Activated naive CD4-positive, alpha-beta T cell treated with anti-CD3 and anti-CD28 coated beads, Interleukin-2, amount 50 U/mL, for 72 hours (primary cell): ENCODE data around the gene HDAC7. TPM values are rescaled to one million over a fixed set of nuclear protein-coding genes. Genes with fewer than 3 reads are reported as not detected.
"Not testable (repeated sequence)": the region's sequence is repeated elsewhere in the genome, so short reads cannot be mapped to it uniquely, and the experiment has no call there.

Experiments used
- ATAC-seq, 2 donors: fragments of 150-1000 bp; cut with Tn5 transposase; 2 replicates each; pipeline ENCODE4 v1.10.0; 2021; ENCODE audit warnings: mild to moderate bottlenecking in 2 of 2, moderate library complexity in 2 of 2
- DNase-seq, 2 donors: peaks; one replicate each; pipeline ENCODE4 v3.0.0; 2021 to 2022; ENCODE audit warnings: low spot score in 2 of 2
- H3K27ac Mint-ChIP-seq, 2 donors: one replicate each; pipeline ENCODE4 v1.8.0; 2022; ENCODE audit warnings: mild to moderate bottlenecking in 2 of 2, mixed read lengths in 2 of 2
- H3K36me3 Mint-ChIP-seq, 2 donors: one replicate each; pipeline ENCODE4 v1.8.0; 2022; ENCODE audit warnings: mixed read lengths in 2 of 2
- H3K9me3 Mint-ChIP-seq, 2 donors: one replicate each; pipeline ENCODE4 v1.8.0; 2022; ENCODE audit warnings: mixed read lengths in 2 of 2
- total RNA-seq, 2 donors: library from RNA; stranded (reverse); gene quantifications; one replicate each; pipeline ENCODE4 v1.2.3, GENCODE V29; 2022

Gene HDAC7
- total RNA-seq, 2 donors from 2014 or later = 285 to 334 TPM

DNA sequence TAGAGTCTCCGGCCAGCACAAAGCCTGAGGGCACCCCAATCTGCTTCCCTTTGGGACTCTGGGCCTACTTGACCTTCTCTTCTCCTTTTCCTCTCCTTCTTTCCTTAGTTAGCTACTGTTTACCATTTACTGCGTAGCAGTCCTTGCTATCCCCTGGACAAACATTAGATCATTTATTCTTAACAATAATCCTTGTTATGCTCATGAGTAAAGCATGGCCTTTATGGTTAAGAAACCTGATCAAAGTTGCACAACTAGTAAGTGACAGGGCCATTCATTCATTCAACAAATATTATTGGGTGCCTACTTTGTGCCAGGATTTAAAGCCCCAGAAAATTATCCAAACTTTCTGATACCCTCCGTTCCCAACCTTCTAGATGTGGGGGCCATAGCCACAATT, 3.2 kb upstream of the HDAC7 start:
- Mint-ChIP-seq H3K27ac (peak overlapping the region in 1 of 2 donors; percentile 95), H3K9me3 (no peaks in the 10 kb centered on the region), H3K36me3 (peaks cover 14 to 24% of the 10 kb centered on the region in 2 donors)
- ATAC-seq = no peak
- DNase-seq = no peak

GRCh38 chr12:47822401-47822800, 2.7 kb upstream of the HDAC7 start:
- no peak for ATAC-seq
- Mint-ChIP-seq H3K9me3 (no peaks in the 10 kb centered on the region), H3K27ac (peak overlapping the region in 1 of 2 donors; percentile 95), H3K36me3 (peaks cover 18 to 29% of the 10 kb centered on the region in 2 donors)
- no peak for DNase-seq

GRCh38 chr12:47821346-47821706, 1.6 kb upstream of the HDAC7 start:
- ATAC-seq = no peak
- no peak for DNase-seq
- H3K9me3 Mint-ChIP-seq = no peaks in the 10 kb centered on the region
- H3K36me3 Mint-ChIP-seq = peaks cover 24 to 39% of the 10 kb centered on the region in 2 donors
- peak overlapping the region; percentile 95 to 96 for H3K27ac Mint-ChIP-seq

DNA sequence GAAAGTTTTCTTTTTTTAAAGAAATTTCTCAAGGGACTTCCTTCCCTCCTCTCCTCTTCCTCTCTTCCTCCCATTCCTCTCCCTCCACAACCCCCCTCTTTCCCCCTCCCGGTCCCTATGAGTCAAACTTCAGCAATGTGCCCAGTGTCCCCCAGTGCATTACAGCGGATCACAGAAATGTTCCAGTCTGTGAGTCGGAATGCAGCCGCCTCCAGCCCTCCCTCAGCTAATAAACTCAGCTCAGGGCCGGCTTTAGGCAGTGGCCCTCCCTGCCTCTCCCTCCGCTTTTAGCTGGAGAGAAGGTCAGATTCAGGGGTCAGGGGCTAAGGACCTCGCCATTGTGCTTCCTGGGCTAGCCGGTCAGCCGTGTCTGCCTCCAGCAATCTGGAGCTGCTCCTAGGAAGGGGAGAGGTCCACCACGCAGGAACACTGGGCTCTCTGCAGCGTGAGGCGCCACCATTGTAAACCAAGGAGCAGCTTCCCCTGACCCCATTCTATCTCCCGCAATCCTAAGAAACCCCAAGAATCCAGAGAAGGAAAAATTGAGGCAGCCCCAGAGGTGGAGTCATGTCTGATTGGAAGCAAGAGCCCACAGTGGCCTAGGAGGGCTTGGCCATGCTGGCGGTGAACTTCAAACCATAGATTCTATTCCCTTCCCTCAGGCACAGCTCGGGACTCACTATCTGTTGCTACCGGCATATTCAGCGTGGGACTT, 1.1 kb upstream of the HDAC7 start:
- H3K9me3 Mint-ChIP-seq = no peaks in the 10 kb centered on the region
- ATAC-seq (no peak), DNase-seq (no peak)
- peaks cover 24 to 45% of the 10 kb centered on the region in 2 donors for H3K36me3 Mint-ChIP-seq
- H3K27ac Mint-ChIP-seq = peak overlapping the region; percentile 95 to 96

- ATAC-seq (peak; percentile 21 to 26), DNase-seq (peak; percentile 57 to 76)
- H3K27ac Mint-ChIP-seq = peak overlapping the region; percentile 95 to 100
- H3K36me3 Mint-ChIP-seq = peaks cover 33 to 59% of the 10 kb centered on the region in 2 donors
- peaks cover 0 to 4% of the 10 kb centered on the region in 2 donors for H3K9me3 Mint-ChIP-seq
Measured at GRCh38 chr12:47819138-47819895, 386 bp downstream of the HDAC7 start.

GRCh38 chr12:47818467-47819137, 1.1 kb downstream of the HDAC7 start:
- peak; percentile 51 to 77 for DNase-seq
- Mint-ChIP-seq H3K9me3 (peaks cover 0 to 4% of the 10 kb centered on the region in 2 donors), H3K27ac (peak overlapping the region; percentile 95 to 100), H3K36me3 (peaks cover 40 to 61% of the 10 kb centered on the region in 2 donors)
- ATAC-seq = peak; percentile 25 to 38

GRCh38 chr12:47818007-47818376, 1.7 kb downstream of the HDAC7 start:
- no peak for ATAC-seq
- peaks cover 0 to 4% of the 10 kb centered on the region in 2 donors for H3K9me3 Mint-ChIP-seq
- no peak for DNase-seq
- peak overlapping the region; percentile 95 to 100 for H3K27ac Mint-ChIP-seq
- H3K36me3 Mint-ChIP-seq = peaks cover 46 to 61% of the 10 kb centered on the region in 2 donors

GRCh38 chr12:47817272-47818006, 2.3 kb downstream of the HDAC7 start:
- peaks cover 0 to 4% of the 10 kb centered on the region in 2 donors for H3K9me3 Mint-ChIP-seq
- H3K36me3 Mint-ChIP-seq = peaks cover 46 to 59% of the 10 kb centered on the region in 2 donors

DNA sequence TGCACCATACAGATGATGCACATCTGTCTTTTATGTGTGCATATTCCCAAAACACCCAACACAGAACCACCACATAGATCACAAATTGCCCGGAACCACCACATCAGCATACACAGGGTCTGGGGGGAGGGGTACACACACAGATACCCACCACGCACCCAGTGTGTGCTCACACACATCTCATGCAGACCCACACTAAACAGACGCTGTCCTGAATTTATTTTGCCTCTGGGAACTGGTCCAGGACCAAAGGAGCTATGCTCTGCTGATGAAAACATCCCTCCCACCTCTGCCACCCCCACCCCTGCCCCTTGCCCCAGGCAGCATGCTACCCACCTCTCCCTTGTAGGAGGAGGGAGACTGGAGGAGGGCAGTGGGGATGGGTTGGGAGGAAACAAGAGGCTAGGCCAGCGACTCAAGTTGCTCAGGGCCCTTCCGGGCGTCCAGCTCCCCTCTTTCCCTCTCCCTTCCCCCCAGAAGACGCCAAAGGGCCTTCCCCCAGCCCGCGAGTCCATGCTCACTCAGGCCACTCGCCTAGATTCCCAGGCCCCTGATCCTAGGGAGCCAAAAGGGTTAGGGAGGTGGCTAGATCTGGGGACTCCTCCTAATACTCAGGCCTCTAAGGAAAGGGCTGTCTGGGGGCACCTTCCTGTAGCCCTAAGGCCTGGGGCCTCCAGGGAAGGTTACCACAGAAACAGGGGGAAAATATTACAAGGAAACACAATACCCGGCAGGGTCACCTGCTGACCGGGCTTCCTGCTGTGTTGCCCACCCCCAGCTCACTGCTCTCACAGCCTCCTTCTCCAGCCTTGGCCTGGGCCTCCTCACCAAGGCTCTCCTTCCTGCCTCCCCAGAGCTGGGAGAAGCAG, 3.1 kb downstream of the HDAC7 start:
- DNase-seq = no peak
- ATAC-seq = no peak
- H3K9me3 Mint-ChIP-seq = peaks cover 0 to 4% of the 10 kb centered on the region in 2 donors
- H3K27ac Mint-ChIP-seq = peak overlapping the region; percentile 99 to 100
- H3K36me3 Mint-ChIP-seq = peaks cover 46 to 60% of the 10 kb centered on the region in 2 donors

More at GRCh38 chr12:47817272-47818006, 2.3 kb downstream of the HDAC7 start:
- no peak for ATAC-seq
- no peak for DNase-seq
- peak overlapping the region; percentile 95 to 100 for H3K27ac Mint-ChIP-seq

GRCh38 chr12:47815447-47815846, 4.3 kb downstream of the HDAC7 start:
- ATAC-seq, H3K9me3 Mint-ChIP-seq, DNase-seq: not testable (repeated sequence)
- Mint-ChIP-seq H3K27ac (peak overlapping the region; percentile 99 to 100), H3K36me3 (peaks cover 45 to 72% of the 10 kb centered on the region in 2 donors)

DNA sequence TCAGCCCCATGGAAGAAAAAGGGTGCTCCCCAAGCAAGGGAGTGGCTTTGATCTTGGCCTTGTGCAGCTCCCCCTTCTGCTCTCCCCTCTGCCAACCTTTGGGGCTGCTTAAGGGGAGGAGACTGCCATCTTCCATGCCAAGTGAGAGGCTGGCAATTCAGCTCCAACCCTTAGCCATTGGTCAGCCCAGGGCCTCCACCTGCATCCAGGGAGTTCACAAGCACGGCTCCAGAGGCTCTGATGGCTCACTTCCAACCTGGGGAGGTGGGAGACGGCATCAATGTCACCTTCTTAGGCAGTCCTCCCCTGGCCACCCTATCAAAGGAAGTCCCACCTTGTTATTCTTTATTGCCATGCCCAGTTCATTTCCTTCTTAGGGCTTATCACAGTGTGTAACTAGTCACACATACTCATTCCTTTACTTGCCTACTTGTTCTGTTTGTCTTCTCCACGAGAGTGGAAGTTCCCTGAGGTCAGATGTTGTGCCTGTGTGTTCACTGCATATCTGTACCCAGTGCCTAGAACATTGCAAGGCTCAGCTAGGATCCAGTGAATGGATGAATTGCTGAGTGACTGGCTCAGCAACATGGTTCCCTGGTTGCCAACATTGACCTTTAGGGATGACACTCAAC, 5.0 kb downstream of the HDAC7 start:
- peak in 1 of 2 donors; percentile 72 for DNase-seq
- peak; percentile 42 to 66 for ATAC-seq
- Mint-ChIP-seq H3K36me3 (peaks cover 41 to 75% of the 10 kb centered on the region in 2 donors), H3K9me3 (peaks cover 0 to 4% of the 10 kb centered on the region in 2 donors), H3K27ac (peak overlapping the region; percentile 99 to 100)

GRCh38 chr12:47813511-47814196, 6.0 kb downstream of the HDAC7 start:
- no peak for ATAC-seq
- Mint-ChIP-seq H3K36me3 (peaks cover 40 to 72% of the 10 kb centered on the region in 2 donors), H3K27ac (peak overlapping the region; percentile 99 to 100), H3K9me3 (peaks cover 0 to 4% of the 10 kb centered on the region in 2 donors)
- DNase-seq = no peak

DNA sequence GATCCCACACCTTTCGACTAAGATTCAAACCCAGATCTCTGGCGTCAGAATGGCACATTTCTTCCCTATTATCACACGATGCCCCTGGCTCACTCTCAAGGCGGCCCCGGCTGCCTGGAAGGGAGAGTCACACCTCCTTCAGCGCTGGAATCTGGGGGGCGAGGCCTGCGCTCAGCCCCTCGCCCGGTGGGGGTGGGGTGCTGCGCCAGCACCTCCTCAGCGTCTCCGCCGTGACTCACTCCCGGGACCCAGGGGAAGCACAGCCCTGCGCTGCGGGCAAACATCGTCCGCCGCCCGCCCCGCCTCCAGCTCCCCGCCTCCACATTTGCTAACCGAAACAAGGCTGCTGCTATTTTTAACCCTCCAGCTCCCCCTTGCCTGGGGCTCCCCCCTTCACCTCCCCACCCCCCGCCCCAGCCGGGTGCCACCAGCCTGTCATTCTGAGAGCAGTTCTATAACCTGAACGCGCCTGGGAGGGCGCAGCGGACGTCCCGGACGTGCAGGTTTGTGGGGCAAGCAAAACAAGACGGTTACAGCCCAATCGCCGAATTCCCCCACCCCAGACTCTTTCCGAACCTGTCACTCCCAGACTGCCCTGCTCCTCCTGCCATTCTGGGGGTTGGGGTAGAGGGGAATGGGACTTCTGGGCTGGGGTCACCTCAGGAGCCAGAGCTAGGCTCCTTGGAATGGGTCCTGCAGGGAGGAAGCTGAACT, 6.7 kb downstream of the HDAC7 start:
- Mint-ChIP-seq H3K27ac (peak overlapping the region; percentile 99 to 100), H3K9me3 (peaks cover 0 to 4% of the 10 kb centered on the region in 2 donors), H3K36me3 (peaks cover 33 to 65% of the 10 kb centered on the region in 2 donors)
- ATAC-seq = peak; percentile 60 to 76
- DNase-seq = peak; percentile 89 to 95
